ENCODE results near the gene ABL1. TPM values are rescaled to one million over a fixed set of nuclear protein-coding genes. Genes with fewer than 3 reads are reported as not detected.

ABL1 gene
- polyA plus RNA-seq, 2 donors: 13.6 to 19.0 TPM

DNA sequence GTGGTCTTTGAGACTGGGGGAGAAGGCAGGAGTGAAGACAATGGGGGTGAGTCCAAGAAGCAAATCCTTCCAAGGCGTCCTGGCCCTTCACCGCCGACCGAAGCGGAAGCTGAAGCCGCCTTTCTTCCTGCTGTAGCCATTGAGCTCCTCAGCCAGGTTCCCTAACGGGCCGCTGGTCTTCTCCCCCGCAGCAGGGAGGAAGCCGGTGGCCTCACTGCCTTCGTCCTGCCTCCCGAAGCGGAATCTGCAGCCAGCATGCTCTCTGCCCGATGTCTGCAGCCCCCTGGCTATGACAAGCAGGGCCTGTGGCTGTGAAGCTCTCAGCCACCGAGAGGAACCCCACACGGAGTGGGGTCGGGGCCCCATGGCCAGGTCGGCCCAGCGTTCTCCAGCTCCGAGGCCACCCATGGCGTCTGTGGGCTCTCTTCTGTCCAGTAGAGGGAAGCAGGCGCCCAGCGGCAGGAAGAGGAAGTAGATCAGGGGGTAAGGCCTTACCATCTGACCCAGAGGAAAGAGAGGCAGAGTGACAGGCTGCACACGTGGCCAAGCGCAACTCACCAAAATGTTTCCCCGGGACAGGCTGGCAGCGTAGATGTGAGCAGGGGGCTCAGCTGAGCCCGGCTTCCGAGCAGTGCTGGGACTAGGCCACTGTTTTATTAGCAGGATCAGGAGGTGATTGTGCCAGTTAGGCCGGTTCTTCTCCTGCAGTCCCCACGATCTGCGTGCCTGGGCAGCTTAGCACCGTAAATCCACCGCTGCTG lies 58.5 kb downstream of the ABL1 start:
- Histone ChIP-seq H3K27me3 (ENCODE audit: control insufficient read depth in 1 of 2, insufficient read depth in 2 of 2, low read length in 2 of 2) (no peaks in the 10 kb centered on the region), H3K4me3 (ENCODE audit: low read depth in 1 of 2, low read length in 2 of 2) (no peak overlapping the region), H3K36me3 (ENCODE audit: control insufficient read depth in 2 of 2, insufficient read depth in 2 of 2, low read length in 1 of 2) (peaks cover 6 to 12% of the 10 kb centered on the region in 2 donors), H3K9me3 (ENCODE audit: control insufficient read depth in 2 of 2, insufficient read depth in 1 of 2, low read depth in 1 of 2, low read length in 1 of 2) (no peaks in the 10 kb centered on the region), H3K27ac (ENCODE audit: low read depth in 2 of 2, low read length in 1 of 2) (peak overlapping the region; percentile 30 to 79), H3K4me1 (ENCODE audit: control insufficient read depth in 2 of 2, insufficient read depth in 2 of 2, low read length in 1 of 2) (peaks cover 7 to 14% of the 10 kb centered on the region in 2 donors)
- 57 to 70% methylated on average over 34 of the region's 34 CpGs for WGBS, 2 donors

DNA sequence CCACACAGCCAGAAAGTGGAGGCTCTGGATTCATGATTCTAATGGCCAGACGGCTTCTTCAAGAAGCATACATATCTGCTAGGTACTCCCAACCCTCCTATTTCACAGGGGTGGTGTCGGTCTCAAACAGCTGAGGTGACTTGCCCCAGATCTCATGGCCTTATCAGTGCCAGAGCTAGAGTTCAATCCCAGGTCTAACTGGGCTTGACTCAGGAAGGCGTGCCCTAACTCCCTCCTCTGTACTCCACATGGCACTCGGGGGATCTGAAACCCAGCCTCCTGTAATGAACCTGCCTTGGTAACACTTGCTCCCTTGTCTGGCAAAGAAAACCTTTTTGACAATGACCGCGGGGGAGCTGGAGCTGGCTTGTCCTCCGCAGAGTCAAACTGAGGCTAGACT lies 59.5 kb downstream of the ABL1 start:
- H3K9me3 ChIP-seq (ENCODE audit: control insufficient read depth in 2 of 2, insufficient read depth in 1 of 2, low read depth in 1 of 2, low read length in 1 of 2): no peaks in the 10 kb centered on the region
- H3K4me3 ChIP-seq (ENCODE audit: low read depth in 1 of 2, low read length in 2 of 2): no peak overlapping the region
- H3K36me3 ChIP-seq (ENCODE audit: control insufficient read depth in 2 of 2, insufficient read depth in 2 of 2, low read length in 1 of 2): peaks cover 4 to 11% of the 10 kb centered on the region in 2 donors
- H3K4me1 ChIP-seq (ENCODE audit: control insufficient read depth in 2 of 2, insufficient read depth in 2 of 2, low read length in 1 of 2): peaks cover 7 to 14% of the 10 kb centered on the region in 2 donors
- 57 to 63% methylated on average over 7 of the region's 7 CpGs for WGBS, 2 donors
- peak overlapping the region in 1 of 2 donors; percentile 34 for H3K27ac ChIP-seq (ENCODE audit: low read depth in 2 of 2, low read length in 1 of 2)
- no peaks in the 10 kb centered on the region for H3K27me3 ChIP-seq (ENCODE audit: control insufficient read depth in 1 of 2, insufficient read depth in 2 of 2, low read length in 2 of 2)

DNA sequence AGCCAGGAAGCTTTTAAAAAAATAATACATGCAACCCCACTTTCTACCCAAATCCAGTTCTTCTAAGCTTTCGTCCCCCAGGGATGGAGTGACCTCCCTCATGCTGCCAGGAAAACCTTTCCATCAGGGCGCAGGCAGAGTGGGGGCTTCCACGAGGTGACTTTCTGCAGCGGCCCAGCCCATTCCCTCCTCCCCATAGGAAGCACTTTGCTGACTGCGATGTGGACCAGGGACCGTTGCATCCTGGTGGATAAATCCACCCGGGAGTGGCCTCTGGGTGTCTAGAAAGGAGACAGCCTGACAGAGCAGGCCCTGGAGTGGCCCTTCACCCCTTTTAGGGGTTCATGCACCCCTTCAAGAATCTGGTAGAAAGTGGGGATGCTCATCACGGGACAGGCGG lies 60.0 kb downstream of the ABL1 start:
- no peaks in the 10 kb centered on the region for H3K27me3 ChIP-seq (ENCODE audit: control insufficient read depth in 1 of 2, insufficient read depth in 2 of 2, low read length in 2 of 2)
- H3K4me1 ChIP-seq (ENCODE audit: control insufficient read depth in 2 of 2, insufficient read depth in 2 of 2, low read length in 1 of 2): peaks cover 7 to 14% of the 10 kb centered on the region in 2 donors
- H3K4me3 ChIP-seq (ENCODE audit: low read depth in 1 of 2, low read length in 2 of 2): no peak overlapping the region
- no peaks in the 10 kb centered on the region for H3K9me3 ChIP-seq (ENCODE audit: control insufficient read depth in 2 of 2, insufficient read depth in 1 of 2, low read depth in 1 of 2, low read length in 1 of 2)
- WGBS, 2 donors: 69 to 72% methylated on average over 9 of the region's 9 CpGs
- H3K36me3 ChIP-seq (ENCODE audit: control insufficient read depth in 2 of 2, insufficient read depth in 2 of 2, low read length in 1 of 2): peaks cover 4 to 8% of the 10 kb centered on the region in 2 donors
- H3K27ac ChIP-seq (ENCODE audit: low read depth in 2 of 2, low read length in 1 of 2): no peak overlapping the region

DNA sequence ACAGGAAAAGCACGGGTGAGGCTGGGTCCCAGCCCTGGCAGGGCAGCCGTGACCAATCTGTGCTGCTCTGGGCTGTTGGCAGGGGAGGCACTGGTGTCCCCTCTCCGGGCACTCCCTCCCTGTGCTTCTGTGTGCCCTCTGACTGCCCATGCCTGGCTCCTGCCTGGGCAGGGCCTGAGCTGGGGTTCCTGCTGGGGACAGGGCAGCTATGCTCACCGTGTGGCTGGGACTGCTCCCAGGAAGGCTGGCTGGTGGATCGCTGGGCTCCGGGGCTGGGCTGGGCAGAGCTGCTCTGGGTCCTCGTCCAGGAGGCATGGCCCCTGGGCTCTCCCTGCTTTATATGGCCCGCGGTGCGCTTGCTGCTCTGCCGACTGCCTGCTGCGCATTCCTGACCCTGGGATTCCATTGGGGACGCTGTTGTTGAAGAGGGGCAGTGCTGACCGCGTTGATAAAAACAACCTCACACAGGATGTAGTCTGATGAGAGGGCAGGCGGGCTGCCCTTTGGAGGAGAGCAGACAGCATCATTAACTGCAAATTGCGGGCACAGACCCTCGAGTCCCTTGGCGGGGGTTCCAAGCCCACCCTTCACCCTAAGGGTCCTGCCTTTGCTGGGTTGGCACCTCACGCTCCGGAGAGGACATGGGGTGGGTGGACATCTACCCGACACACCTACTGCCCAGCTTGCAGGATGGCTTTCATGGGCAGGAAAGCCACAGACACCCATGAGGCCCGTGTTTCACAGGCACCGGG lies 60.6 kb downstream of the ABL1 start:
- WGBS, 2 donors: 60 to 69% methylated on average over 24 of the region's 24 CpGs
- Histone ChIP-seq H3K4me3 (ENCODE audit: low read depth in 1 of 2, low read length in 2 of 2) (no peak overlapping the region), H3K27ac (ENCODE audit: low read depth in 2 of 2, low read length in 1 of 2) (no peak overlapping the region), H3K36me3 (ENCODE audit: control insufficient read depth in 2 of 2, insufficient read depth in 2 of 2, low read length in 1 of 2) (peaks cover 0 to 5% of the 10 kb centered on the region in 2 donors), H3K4me1 (ENCODE audit: control insufficient read depth in 2 of 2, insufficient read depth in 2 of 2, low read length in 1 of 2) (peaks cover 7 to 14% of the 10 kb centered on the region in 2 donors), H3K27me3 (ENCODE audit: control insufficient read depth in 1 of 2, insufficient read depth in 2 of 2, low read length in 2 of 2) (no peaks in the 10 kb centered on the region), H3K9me3 (ENCODE audit: control insufficient read depth in 2 of 2, insufficient read depth in 1 of 2, low read depth in 1 of 2, low read length in 1 of 2) (no peaks in the 10 kb centered on the region)

DNA sequence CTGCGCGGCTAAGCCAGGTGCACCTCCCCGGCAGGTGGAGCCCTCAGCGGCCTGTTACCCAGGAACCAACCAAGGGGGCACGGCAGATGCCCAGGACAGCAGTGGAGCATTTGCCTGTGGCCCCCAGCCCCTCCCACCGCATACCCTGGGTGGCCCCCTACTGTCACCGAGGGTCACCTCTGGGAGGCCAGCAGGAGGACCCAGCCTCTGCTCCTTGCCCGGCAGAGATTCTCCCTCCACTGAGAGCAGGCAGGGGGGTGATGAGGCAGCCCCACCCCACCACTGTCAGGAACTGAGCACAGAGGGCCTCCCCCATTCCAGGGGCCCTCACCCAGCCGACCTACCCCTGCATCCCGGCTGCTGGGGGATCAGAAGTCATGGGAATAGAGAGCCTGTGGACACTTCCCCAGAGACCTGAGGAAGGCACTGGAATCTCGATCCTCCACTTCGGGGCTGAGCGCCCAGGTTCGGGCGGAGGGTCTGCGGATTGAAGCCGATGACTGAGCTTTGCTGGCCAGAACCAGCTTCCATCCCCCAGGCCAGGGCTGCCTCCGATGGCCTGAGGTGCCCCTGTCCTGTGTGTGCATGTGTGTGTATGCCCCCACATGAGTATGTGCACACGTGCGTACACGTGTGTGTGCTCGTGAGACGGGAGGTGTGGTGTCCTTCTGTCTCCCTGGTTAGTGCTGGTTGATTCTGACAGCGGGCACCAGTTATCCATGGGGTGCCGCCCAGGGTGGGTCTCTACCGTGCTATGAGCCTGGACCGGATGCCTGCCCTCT lies 61.4 kb downstream of the ABL1 start, which contains the start of gene QRFP:
Gene QRFP (minus strand): TSS at position 580 of the 782 bp plus-strand sequence. CDS start 2,974 bp downstream, outside the sequence.
- H3K9me3 ChIP-seq (ENCODE audit: control insufficient read depth in 2 of 2, insufficient read depth in 1 of 2, low read depth in 1 of 2, low read length in 1 of 2): no peaks in the 10 kb centered on the region
- no peak within 1 kb of the TSS for H3K27ac ChIP-seq (ENCODE audit: low read depth in 2 of 2, low read length in 1 of 2)
- no peak within 1 kb of the TSS for H3K4me3 ChIP-seq (ENCODE audit: low read depth in 1 of 2, low read length in 2 of 2)
- 69 to 77% methylated on average over 27 of the region's 27 CpGs for WGBS, 2 donors
- H3K4me1 ChIP-seq (ENCODE audit: control insufficient read depth in 2 of 2, insufficient read depth in 2 of 2, low read length in 1 of 2): peaks cover 7 to 14% of the 10 kb centered on the region in 2 donors
- H3K27me3 ChIP-seq (ENCODE audit: control insufficient read depth in 1 of 2, insufficient read depth in 2 of 2, low read length in 2 of 2): no peaks in the 10 kb centered on the region
- peaks cover 0 to 5% of the 10 kb centered on the region in 2 donors for H3K36me3 ChIP-seq (ENCODE audit: control insufficient read depth in 2 of 2, insufficient read depth in 2 of 2, low read length in 1 of 2)

DNA sequence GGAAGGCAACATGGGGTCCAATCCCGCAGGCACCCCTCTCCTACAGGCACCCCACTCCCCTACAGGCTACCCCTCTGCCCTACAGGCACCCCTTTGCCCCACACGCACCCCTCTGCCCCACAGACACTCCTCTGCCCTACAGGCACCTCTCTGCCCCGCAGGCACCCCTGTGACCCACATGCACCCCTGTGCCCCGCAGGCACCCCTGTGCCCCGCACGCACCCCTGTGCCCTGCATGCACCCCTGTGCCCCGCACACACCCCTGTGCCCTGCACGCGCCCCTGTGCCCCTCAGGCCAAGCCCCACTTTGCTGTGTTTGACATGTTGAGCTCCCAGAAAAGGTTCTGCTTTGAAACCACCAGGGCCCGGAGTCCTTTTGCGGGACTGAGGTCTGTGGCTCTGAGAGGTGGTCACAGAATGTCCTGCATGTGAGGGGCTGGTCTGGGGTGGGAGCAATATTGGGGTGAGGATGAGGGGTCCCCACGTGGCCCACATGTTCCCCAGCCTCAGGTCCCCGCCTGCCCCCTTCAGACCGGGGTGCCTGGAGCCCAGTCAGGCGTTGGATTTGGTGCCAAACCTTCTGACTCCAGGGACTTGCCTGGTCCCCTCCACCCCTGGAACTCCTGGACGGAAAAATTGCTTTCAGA lies 62.2 kb downstream of the ABL1 start:
- peaks cover 7 to 14% of the 10 kb centered on the region in 2 donors for H3K4me1 ChIP-seq (ENCODE audit: control insufficient read depth in 2 of 2, insufficient read depth in 2 of 2, low read length in 1 of 2)
- no peak overlapping the region for H3K27ac ChIP-seq (ENCODE audit: low read depth in 2 of 2, low read length in 1 of 2)
- H3K27me3 ChIP-seq (ENCODE audit: control insufficient read depth in 1 of 2, insufficient read depth in 2 of 2, low read length in 2 of 2): no peaks in the 10 kb centered on the region
- H3K9me3 ChIP-seq (ENCODE audit: control insufficient read depth in 2 of 2, insufficient read depth in 1 of 2, low read depth in 1 of 2, low read length in 1 of 2): no peaks in the 10 kb centered on the region
- no peak overlapping the region for H3K4me3 ChIP-seq (ENCODE audit: low read depth in 1 of 2, low read length in 2 of 2)
- 66 to 70% methylated on average over 16 of the region's 16 CpGs for WGBS, 2 donors
- H3K36me3 ChIP-seq (ENCODE audit: control insufficient read depth in 2 of 2, insufficient read depth in 2 of 2, low read length in 1 of 2): peaks cover 0 to 5% of the 10 kb centered on the region in 2 donors

DNA sequence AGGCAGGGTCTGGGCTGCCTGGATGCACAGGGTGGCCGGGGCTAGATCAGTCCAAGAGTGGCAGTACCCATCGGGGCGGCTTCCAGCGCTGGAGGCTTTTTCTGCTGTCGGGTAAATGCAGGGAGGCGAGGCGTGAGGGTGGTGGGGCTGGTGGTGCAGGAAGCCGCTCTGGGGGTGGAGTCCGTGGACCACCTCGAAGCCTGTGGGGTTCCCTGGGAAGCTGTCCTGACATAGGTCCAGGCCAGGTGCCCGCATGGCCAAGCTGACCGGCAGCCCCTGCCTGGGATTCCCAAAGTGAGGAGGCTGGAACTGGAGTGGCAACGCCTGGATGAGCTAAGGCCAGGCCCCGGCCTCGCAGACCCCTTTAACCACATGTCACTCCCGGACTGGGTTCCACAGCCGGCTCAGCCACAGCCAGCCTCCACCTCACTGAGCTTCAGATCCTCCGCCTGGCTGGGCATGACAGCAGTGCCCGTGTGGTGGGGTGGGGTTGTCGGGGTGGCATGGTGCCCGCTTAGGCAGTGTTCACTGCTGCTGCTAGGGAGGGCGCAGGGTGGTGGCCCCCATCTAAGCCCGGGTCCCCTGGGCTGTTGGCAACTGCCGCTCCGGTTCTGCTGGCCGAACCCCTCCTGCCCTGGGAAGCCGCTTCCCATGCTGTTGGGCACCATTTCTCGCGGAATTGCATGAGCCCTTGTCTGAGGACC lies 62.9 kb downstream of the ABL1 start:
- 55 to 60% methylated on average over 29 of the region's 29 CpGs for WGBS, 2 donors
- Histone ChIP-seq H3K27ac (ENCODE audit: low read depth in 2 of 2, low read length in 1 of 2) (no peak overlapping the region), H3K4me1 (ENCODE audit: control insufficient read depth in 2 of 2, insufficient read depth in 2 of 2, low read length in 1 of 2) (peaks cover 7 to 13% of the 10 kb centered on the region in 2 donors), H3K9me3 (ENCODE audit: control insufficient read depth in 2 of 2, insufficient read depth in 1 of 2, low read depth in 1 of 2, low read length in 1 of 2) (no peaks in the 10 kb centered on the region), H3K36me3 (ENCODE audit: control insufficient read depth in 2 of 2, insufficient read depth in 2 of 2, low read length in 1 of 2) (peaks cover 0 to under 1% of the 10 kb centered on the region in 2 donors), H3K4me3 (ENCODE audit: low read depth in 1 of 2, low read length in 2 of 2) (no peak overlapping the region), H3K27me3 (ENCODE audit: control insufficient read depth in 1 of 2, insufficient read depth in 2 of 2, low read length in 2 of 2) (no peaks in the 10 kb centered on the region)

DNA sequence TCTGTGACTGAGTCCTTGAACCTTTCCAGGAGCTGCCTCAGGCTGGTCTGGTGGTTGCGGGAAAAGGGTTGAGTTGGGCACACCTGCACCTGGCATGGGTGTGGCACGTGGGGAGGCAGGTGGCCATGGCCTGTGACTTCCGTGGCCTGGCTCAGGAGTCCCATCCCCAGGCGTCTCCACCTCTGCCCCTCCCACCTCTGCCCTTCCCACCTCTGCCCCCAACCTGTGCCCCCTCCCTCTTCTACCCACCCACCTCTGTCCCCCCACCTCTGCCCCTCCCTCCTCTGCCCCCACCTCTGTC lies 63.4 kb downstream of the ABL1 start:
- H3K4me3 ChIP-seq (ENCODE audit: low read depth in 1 of 2, low read length in 2 of 2): no peak overlapping the region
- no peaks in the 10 kb centered on the region for H3K9me3 ChIP-seq (ENCODE audit: control insufficient read depth in 2 of 2, insufficient read depth in 1 of 2, low read depth in 1 of 2, low read length in 1 of 2)
- H3K4me1 ChIP-seq (ENCODE audit: control insufficient read depth in 2 of 2, insufficient read depth in 2 of 2, low read length in 1 of 2): peaks cover 4 to 8% of the 10 kb centered on the region in 2 donors
- H3K36me3 ChIP-seq (ENCODE audit: control insufficient read depth in 2 of 2, insufficient read depth in 2 of 2, low read length in 1 of 2): no peaks in the 10 kb centered on the region
- WGBS, 2 donors: 34 to 37% methylated on average over 4 of the region's 4 CpGs
- no peaks in the 10 kb centered on the region for H3K27me3 ChIP-seq (ENCODE audit: control insufficient read depth in 1 of 2, insufficient read depth in 2 of 2, low read length in 2 of 2)
- H3K27ac ChIP-seq (ENCODE audit: low read depth in 2 of 2, low read length in 1 of 2): no peak overlapping the region
